H1 (cell line): ENCODE measurements around the gene EHD4.

Experiments
- CTBP2 ChIP-seq: IDR thresholded peaks from 2 replicates; pipeline ENCODE4 v1.7.0; 2011; ENCODE audit warnings: borderline replicate concordance, mild to moderate bottlenecking, moderate library complexity, mixed read lengths, low read length; ENCODE audit not compliant: insufficient read depth, insufficient read length
- EGR1 ChIP-seq: IDR thresholded peaks from 2 replicates; pipeline ENCODE4 v1.6.1; 2011; ENCODE audit warnings: low read depth, low read length, borderline replicate concordance
- HDAC2 ChIP-seq, 2 experiments: fragments of 300-600 bp in 1 of 2; sonication (generic) in 1 of 2; IDR thresholded peaks; 2 replicates each; pipeline ENCODE4 v1.6.1; 2011 to 2012; ENCODE audit warnings: low read depth in 2 of 2, low read length in 2 of 2, mild to moderate bottlenecking in 2 of 2, moderate library complexity in 2 of 2, borderline replicate concordance in 1 of 2, inconsistent platforms in 1 of 2
- SUZ12 ChIP-seq: fragments of 200-600 bp; sonication (generic); IDR thresholded peaks from 2 replicates; pipeline ENCODE4 v1.6.1; 2012; ENCODE audit warnings: mild to moderate bottlenecking, inconsistent platforms, low read length, moderate library complexity, mixed read lengths
- TF ChIP-seq, protein P1 (sequence below), 3 experiments: IDR thresholded peaks; 1 replicate in 2 of 3; 2 replicates in 1 of 3; pipeline versions ENCODE4 v1.5.1 to v1.6.1; 2011; ENCODE audit warnings: low read length in 3 of 3, mild to moderate bottlenecking in 3 of 3, inconsistent platforms in 2 of 3, low read depth in 1 of 3, moderate library complexity in 1 of 3; ENCODE audit not compliant: insufficient read depth in 1 of 3; ENCODE audit errors: control extremely low read depth in 1 of 3
- TF ChIP-seq, protein P2 (sequence below): IDR thresholded peaks from 2 replicates; pipeline ENCODE4 v1.6.1; 2012; ENCODE audit warnings: inconsistent platforms

DNA sequence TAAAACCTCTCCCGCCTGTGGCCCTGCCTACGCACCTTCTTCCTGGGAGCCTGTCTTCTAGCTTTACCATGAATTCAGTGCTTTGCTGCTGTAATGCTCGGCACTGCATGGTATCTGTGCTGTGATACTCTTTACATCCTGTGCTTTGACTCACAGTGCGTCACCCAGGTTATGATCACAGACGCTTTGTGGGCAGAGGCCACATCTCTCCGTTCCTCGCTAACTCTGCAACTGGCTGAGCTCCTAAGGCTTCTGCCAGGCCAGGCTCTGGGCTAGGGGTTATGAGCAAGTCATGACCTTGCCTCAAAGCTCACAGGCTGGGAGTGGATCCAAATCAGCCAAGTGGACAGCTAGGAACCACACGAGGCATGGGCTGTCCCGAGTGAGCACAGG is 101.7 kb downstream of the EHD4 start:
- TF ChIP-seq HDAC2 (IDR thresholded peaks at IDR 0.05; ENCODE audit: borderline replicate concordance in 1 of 2, low read depth in 2 of 2, low read length in 2 of 2) (no peak), CTBP2 (no peak), EGR1 (no peak), SUZ12 (no peak)
- TF ChIP-seq, protein P1, sequence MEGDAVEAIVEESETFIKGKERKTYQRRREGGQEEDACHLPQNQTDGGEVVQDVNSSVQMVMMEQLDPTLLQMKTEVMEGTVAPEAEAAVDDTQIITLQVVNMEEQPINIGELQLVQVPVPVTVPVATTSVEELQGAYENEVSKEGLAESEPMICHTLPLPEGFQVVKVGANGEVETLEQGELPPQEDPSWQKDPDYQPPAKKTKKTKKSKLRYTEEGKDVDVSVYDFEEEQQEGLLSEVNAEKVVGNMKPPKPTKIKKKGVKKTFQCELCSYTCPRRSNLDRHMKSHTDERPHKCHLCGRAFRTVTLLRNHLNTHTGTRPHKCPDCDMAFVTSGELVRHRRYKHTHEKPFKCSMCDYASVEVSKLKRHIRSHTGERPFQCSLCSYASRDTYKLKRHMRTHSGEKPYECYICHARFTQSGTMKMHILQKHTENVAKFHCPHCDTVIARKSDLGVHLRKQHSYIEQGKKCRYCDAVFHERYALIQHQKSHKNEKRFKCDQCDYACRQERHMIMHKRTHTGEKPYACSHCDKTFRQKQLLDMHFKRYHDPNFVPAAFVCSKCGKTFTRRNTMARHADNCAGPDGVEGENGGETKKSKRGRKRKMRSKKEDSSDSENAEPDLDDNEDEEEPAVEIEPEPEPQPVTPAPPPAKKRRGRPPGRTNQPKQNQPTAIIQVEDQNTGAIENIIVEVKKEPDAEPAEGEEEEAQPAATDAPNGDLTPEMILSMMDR (IDR thresholded peaks at IDR 0.05; ENCODE audit: control extremely low read depth in 1 of 3, insufficient read depth in 1 of 3, low read depth in 1 of 3, low read length in 3 of 3), result no peak
- TF ChIP-seq, protein P2, sequence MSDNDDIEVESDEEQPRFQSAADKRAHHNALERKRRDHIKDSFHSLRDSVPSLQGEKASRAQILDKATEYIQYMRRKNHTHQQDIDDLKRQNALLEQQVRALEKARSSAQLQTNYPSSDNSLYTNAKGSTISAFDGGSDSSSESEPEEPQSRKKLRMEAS, result no peak
